Measurements from ENCODE around the gene STPG4. TPM values are rescaled to one million over a fixed set of nuclear protein-coding genes. Genes with fewer than 3 reads are reported as not detected.

STPG4 gene
- total RNA-seq, 1 experiment from 2014 or later: 0.10 TPM

- DNase-seq (ENCODE audit: low read depth): peak; percentile 28
Observed at GRCh38 chr2:47091118-47091517, 64.0 kb downstream of the STPG4 start.

DNA sequence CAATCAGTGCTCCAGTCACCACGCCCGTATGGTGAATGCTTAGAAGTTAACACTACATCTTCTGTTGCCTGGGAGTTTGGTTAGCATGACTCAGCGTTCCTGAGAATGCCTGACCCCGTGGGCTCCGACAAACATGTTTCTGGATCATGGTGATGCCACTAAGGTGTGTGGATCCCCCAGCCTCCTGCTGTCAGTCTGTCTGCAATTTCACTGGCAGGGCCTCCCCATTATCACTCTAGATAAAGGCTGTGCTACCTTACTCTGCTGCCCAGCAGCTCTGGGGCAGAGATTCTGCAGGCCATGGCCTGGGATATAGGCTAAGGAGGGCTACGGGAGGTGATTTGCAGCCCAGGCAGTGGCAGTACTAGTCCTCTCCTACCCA, 66.0 kb downstream of the STPG4 start:
- peak; percentile 70 for DNase-seq (ENCODE audit: low read depth)

- DNase-seq (ENCODE audit: low read depth): peak; percentile 41
Observed at GRCh38 chr2:47088371-47089082, 66.6 kb downstream of the STPG4 start.

GRCh38 chr2:47087051-47087450, 68.1 kb downstream of the STPG4 start:
- no peak for DNase-seq (ENCODE audit: low read depth)

DNA sequence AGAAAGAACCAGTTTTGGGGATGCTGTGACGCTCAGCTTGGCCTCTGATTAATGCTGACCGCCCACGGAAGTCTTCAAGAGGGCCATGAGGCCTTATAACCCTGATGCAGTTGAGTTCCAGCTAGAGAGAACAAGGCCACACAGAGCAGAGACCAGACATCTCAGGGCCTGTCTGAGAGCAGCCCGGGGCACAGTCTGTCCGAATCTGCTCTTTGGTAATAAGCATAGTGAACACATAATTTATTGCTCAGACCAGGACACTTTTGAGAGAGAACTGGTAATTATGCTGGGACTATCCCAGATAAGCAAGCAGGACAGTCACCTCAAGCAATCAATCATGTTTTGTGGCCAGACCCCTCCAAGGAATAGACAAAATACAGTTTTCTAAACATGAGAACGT, 68.5 kb downstream of the STPG4 start:
- no peak for DNase-seq (ENCODE audit: low read depth)

DNA sequence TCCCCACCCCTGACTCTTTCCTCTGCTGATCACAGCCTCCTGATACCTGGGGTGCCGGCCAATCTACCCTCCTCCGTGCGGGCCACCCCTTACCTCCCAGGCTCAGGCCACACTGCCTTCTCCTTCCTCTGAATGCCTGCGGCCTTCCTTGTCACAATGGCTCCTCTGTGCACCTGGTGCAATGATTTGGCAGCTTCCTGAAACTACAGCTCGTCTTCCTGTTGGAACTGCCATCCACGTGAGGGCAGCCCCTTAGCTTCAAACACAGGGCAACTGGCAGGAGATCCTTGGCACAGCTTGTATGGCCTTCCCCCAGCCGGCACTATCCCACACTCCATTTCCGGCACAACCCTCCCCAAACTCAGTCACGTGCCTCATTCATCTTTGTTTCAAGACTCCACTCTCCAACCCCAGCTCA, 69.0 kb downstream of the STPG4 start:
- DNase-seq (ENCODE audit: low read depth): no peak

GRCh38 chr2:47083886-47084687, 71.0 kb downstream of the STPG4 start:
- DNase-seq (ENCODE audit: low read depth): no peak

GRCh38 chr2:47083485-47083884, 71.6 kb downstream of the STPG4 start:
- DNase-seq (ENCODE audit: low read depth): no peak

DNA sequence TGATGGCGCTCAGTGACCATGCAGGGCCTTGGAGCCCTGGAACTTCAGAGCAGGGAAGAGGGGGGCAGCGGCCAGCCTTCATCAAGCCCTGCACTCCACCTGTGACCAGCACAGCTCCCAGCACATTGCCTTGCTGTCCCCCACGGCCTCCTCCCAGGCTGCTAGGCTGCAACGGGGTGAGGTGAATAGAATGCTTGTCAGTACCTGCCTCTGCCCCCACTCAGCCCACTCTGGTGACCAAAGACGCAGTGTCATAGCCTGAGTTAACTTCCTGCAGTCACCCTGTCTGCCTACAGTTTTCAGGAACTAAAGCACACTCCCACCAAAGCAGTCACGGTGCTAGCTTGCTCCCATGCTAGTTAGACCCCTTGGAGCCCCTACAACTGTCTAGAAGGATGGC, 72.1 kb downstream of the STPG4 start:
- DNase-seq (ENCODE audit: low read depth): no peak

DNA sequence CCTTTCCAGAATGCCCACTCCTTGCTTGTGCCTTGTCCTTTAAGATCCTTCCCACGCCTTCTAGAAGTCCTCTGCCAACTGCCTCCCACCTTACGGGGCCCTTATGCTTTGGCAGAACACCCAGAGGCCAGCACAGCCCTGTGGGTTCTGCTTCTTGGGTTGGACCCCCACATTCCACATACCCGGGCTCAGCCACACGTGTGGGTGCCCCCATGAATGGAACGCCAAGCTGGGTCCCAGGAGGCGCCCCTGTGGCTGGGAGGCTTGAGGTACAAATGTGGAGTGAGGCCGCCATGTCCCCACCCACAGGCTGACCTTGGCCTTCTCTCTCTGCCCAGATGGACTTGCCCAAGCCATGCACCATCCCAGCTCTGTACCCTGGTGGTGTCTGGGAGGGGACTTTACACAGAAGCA, 74.2 kb downstream of the STPG4 start:
- DNase-seq (ENCODE audit: low read depth): no peak

GRCh38 chr2:47079515-47080412, 75.3 kb downstream of the STPG4 start:
- DNase-seq (ENCODE audit: low read depth): no peak

DNA sequence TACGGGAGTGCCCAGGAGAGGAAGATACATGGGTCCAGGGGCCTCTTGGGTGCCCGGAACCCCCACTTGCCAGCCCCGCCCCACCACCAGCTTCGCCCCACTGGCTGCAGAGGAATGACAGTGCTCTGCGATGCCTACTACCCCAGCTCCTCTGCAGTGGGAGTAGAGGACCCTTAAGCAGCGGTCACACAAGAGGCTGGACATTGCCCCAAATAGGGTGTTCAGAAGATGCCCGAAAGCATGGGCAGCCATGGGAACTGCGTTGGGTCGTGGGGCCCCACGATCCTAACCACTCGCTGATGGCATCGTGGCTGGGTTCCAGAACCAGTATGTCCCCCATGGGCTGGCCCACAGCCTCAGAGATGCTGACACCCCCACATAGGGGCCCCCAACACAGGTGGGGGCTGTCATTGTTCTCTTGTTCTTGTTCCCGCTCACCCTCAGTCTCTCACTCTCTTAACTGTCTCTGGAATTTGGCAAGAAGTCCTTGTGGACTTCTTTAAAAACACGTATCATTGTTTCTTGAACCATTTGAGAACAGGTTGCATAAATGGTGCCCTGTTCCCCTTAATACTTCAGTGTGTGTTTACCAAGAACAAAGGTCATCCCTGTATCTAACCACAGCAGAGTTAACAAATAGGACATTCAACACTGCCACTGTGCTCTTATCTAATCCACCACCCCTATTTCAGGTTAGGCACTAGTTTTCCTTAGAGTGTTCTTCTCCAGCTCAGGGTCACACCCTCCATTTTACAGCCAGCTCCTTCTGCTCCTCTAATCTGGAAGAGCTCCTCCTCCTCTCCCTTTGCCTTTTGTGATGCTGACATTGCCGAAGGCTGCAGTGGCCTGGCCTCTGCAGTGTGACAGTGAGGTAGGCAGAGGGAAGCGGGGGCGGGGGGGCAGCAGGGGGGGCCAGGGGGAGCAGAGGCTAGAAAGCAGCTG, 76.3 kb downstream of the STPG4 start:
- no peak for DNase-seq (ENCODE audit: low read depth)

DNA sequence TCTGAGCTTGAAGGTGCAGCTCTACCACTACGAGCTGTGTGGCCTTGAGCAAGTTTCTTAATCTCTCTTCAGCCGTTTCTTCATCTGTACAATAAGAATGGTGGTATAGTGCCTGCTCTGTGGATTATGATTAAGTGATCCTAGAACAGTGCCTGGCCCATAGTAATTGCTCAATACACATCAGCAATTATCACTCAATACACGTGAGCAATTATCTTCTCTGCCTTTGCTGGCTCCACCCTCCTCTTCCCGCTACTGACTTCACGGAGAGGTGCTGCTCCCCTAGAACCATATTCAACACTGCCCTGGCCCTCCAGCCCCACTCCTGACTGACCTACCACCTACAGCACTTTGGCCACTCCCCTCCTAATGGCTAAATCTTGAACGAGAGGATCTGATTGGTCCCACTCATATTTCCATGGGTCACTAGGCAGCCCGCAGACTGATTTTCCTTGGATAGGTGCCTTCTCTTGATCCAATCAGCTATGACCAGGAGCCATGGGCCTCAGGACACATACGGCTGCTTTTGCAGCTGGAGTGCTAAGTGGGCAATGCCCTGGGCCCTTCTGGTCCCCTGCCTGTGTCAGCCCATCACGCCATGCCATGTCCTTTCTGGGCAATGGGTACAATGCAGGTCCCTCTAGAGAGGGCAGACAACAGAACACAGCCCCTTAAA, 77.5 kb downstream of the STPG4 start:
- no peak for DNase-seq (ENCODE audit: low read depth)

- DNase-seq (ENCODE audit: low read depth): peak; percentile 99
Observed at GRCh38 chr2:47076586-47077441, 78.3 kb downstream of the STPG4 start.

DNA sequence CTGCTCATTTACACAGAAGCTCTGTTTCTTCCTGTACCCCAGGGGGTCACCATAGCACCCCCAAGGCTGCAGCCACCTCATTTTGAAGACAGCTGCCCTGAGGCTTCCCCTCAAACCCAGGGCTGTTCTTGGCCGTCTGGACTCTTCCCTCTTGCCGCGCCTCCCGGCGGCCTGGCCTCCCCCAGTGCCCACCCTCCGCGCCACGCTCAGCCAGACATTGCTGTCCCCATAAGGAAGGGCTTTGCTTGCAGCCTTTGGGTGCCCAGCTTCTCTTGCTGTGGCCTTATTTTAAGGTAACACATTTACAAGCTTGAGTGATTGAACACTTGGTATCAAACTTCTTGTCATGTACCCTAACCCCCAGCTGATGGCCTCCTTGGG, 79.0 kb downstream of the STPG4 start:
- no peak for DNase-seq (ENCODE audit: low read depth)

- DNase-seq (ENCODE audit: low read depth): peak; percentile 44
Observed at GRCh38 chr2:47075361-47076125, 79.6 kb downstream of the STPG4 start.

DNA sequence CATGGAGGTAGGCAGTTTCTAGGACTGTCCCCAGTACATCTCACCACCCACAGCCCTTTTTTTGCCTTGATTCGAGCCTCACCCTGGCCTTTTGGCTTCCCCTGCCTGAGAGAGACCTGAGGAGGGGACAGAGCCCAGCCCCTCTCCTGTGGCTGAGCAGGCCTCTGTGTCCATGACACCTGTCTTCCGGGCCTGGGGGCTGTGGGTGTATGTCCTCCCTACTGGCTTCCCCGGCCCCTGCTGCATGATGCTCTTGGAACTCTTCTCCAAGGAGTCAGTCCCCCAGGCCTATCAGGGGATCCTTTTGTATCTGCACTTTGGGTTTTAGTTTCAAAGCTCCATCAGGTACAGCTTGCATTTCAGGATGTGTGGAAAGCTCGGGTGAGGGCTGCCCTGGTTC, 80.4 kb downstream of the STPG4 start:
- no peak for DNase-seq (ENCODE audit: low read depth)

- no peak for DNase-seq (ENCODE audit: low read depth)
Observed at GRCh38 chr2:47073641-47074040, 81.5 kb downstream of the STPG4 start.
